Measurements from ENCODE around the gene UGP2. TPM values are rescaled to one million over a fixed set of nuclear protein-coding genes. Genes with fewer than 3 reads are reported as not detected.

Gene UGP2
- total and polyA plus RNA-seq, 4 donors = 76.2 to 723 (median 261) TPM

DNA sequence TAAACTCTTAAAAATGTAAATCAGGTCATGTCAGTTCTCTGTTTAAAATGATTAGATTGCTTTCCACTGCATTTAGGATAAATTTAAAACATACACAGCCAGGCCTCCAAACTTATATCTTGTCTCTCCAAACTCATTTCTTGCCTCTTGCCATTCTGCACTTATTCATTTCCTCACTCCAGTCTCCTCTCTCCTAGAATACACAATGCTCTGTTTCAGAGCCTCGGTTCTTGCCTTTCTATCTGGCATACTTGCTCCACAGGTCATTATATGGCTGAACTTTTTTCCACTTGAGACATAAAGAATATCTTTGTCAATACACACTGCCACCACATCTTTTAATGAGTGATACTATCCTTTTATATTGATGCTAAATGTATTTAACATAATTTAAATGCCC lies 10.5 kb upstream of the UGP2 start (continued):
- TF ChIP-seq NR2F2 (IDR thresholded peaks at IDR 0.05) = no peak
- TF ChIP-seq TAF1 (conservative IDR thresholded peaks at IDR 0.05) = no peak
- TF ChIP-seq, protein P1, sequence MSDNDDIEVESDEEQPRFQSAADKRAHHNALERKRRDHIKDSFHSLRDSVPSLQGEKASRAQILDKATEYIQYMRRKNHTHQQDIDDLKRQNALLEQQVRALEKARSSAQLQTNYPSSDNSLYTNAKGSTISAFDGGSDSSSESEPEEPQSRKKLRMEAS (IDR thresholded peaks at IDR 0.05) = no peak
- TF ChIP-seq, protein P2, sequence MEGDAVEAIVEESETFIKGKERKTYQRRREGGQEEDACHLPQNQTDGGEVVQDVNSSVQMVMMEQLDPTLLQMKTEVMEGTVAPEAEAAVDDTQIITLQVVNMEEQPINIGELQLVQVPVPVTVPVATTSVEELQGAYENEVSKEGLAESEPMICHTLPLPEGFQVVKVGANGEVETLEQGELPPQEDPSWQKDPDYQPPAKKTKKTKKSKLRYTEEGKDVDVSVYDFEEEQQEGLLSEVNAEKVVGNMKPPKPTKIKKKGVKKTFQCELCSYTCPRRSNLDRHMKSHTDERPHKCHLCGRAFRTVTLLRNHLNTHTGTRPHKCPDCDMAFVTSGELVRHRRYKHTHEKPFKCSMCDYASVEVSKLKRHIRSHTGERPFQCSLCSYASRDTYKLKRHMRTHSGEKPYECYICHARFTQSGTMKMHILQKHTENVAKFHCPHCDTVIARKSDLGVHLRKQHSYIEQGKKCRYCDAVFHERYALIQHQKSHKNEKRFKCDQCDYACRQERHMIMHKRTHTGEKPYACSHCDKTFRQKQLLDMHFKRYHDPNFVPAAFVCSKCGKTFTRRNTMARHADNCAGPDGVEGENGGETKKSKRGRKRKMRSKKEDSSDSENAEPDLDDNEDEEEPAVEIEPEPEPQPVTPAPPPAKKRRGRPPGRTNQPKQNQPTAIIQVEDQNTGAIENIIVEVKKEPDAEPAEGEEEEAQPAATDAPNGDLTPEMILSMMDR (IDR thresholded peaks at IDR 0.05; ENCODE audit: low read depth, low read length, missing input control) = no peak

DNA sequence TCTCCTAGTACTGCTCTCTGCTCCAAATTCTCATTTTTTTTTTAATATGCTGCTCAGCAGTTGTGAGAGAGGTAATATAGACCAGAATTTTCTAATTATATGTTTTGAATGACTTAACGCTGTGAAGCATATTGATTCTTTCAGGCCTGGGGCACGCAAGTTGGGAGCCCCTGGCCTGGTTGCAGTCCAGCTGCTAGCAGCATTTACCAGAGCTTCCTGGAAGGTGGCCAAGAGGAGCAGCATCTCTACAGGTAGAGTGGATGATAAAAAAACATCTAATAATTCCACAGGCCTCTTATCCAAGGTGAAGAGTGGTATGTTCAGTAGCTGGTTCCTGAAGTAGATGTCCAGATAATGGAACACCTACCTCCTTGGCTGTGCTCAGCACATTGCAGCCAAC lies 7.3 kb upstream of the UGP2 start:
- Histone ChIP-seq H3K4me3 (ENCODE audit: low read depth in 1 of 3, low read length in 3 of 3) (no peak overlapping the region), H3K9me3 (ENCODE audit: control insufficient read depth in 4 of 4, low read length in 3 of 4) (no peaks in the 10 kb centered on the region), H3K27me3 (ENCODE audit: control insufficient read depth in 4 of 4, insufficient read depth in 4 of 4, low read length in 3 of 4) (no peaks in the 10 kb centered on the region), H3K27ac (ENCODE audit: low read depth in 1 of 2, low read length in 2 of 2) (no peak overlapping the region), H3K4me1 (ENCODE audit: control insufficient read depth in 4 of 4, insufficient read depth in 4 of 4, low read length in 3 of 4) (peaks cover 0 to 3% (median under 1%) of the 10 kb centered on the region in 4 donors), H3K9ac (ENCODE audit: low read depth in 1 of 2, low read length in 2 of 2) (no peak overlapping the region), H3K36me3 (ENCODE audit: control insufficient read depth in 4 of 4, insufficient read depth in 3 of 4, low read depth in 1 of 4, low read length in 3 of 4) (no peaks in the 10 kb centered on the region)
- WGBS = 89% methylated on average over 2 of the region's 2 CpGs
- no peak for DNase-seq (ENCODE audit: low spot score)
- TF ChIP-seq HNF4A (conservative IDR thresholded peaks at IDR 0.05) = no peak
- no peak for TF ChIP-seq RXRA (IDR thresholded peaks at IDR 0.05)
- TF ChIP-seq, protein P2 (IDR thresholded peaks at IDR 0.05; ENCODE audit: low read depth, low read length, missing input control) = no peak
- no peak for TF ChIP-seq GABPA (IDR thresholded peaks at IDR 0.05 in 1 of 2, conservative IDR thresholded peaks at IDR 0.05 in 1 of 2)
- TF ChIP-seq EGR1 (IDR thresholded peaks at IDR 0.05; ENCODE audit: low read depth in 2 of 2) = no peak
- TF ChIP-seq RAD21 (IDR thresholded peaks at IDR 0.05) = no peak
- no peak for TF ChIP-seq YY1 (IDR thresholded peaks at IDR 0.05)
- TF ChIP-seq FOXA2 (IDR thresholded peaks at IDR 0.05) = no peak
- TF ChIP-seq HNF4G (IDR thresholded peaks at IDR 0.05) = no peak
- TF ChIP-seq FOXA1 (IDR thresholded peaks at IDR 0.05) = no peak
- no peak for TF ChIP-seq JUND (IDR thresholded peaks at IDR 0.05)
- TF ChIP-seq TAF1 (conservative IDR thresholded peaks at IDR 0.05) = no peak
- TF ChIP-seq, protein P1 (IDR thresholded peaks at IDR 0.05) = no peak
- TF ChIP-seq, protein P3, sequence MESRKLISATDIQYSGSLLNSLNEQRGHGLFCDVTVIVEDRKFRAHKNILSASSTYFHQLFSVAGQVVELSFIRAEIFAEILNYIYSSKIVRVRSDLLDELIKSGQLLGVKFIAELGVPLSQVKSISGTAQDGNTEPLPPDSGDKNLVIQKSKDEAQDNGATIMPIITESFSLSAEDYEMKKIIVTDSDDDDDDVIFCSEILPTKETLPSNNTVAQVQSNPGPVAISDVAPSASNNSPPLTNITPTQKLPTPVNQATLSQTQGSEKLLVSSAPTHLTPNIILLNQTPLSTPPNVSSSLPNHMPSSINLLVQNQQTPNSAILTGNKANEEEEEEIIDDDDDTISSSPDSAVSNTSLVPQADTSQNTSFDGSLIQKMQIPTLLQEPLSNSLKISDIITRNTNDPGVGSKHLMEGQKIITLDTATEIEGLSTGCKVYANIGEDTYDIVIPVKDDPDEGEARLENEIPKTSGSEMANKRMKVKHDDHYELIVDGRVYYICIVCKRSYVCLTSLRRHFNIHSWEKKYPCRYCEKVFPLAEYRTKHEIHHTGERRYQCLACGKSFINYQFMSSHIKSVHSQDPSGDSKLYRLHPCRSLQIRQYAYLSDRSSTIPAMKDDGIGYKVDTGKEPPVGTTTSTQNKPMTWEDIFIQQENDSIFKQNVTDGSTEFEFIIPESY (IDR thresholded peaks at IDR 0.05) = no peak
- TF ChIP-seq NR2F2 (IDR thresholded peaks at IDR 0.05) = no peak

All from liver (tissue), 9 donors.